NCI-H524 treated with DMSO at 0.1 percent for 48 hours (cell line): ENCODE measurements around the gene SF3B2.
A peak's percentile ranks its signal among the peaks of the same experiment; 100 is the strongest.
"Not testable (repeated sequence)": the region's sequence is repeated elsewhere in the genome, so short reads cannot be mapped to it uniquely, and the experiment has no call there.

Experiments
- DNase-seq: peaks from one replicate; lab custom pipeline; 2025; lab: John Stamatoyannopoulos, UW

The SF3B2 gene

GRCh38 chr11:66051766-66052663 is at the start of gene SF3B2:
Gene SF3B2 (plus strand): TSS chr11:66052364. CDS start chr11:66052385, 21 bp downstream.
- peak; percentile 79 for DNase-seq

- DNase-seq = no peak
These were observed 49.4 kb upstream of the SF3B2 start for GRCh38 chr11:66002648-66003225.

GRCh38 chr11:66003291-66003690 is 48.9 kb upstream of the SF3B2 start:
- DNase-seq = no peak

- DNase-seq = no peak
These were observed 48.0 kb upstream of the SF3B2 start for GRCh38 chr11:66004186-66004585.

- no peak for DNase-seq
These were observed 45.9 kb upstream of the SF3B2 start for GRCh38 chr11:66006134-66006890.

GRCh38 chr11:66006891-66007176 is 45.3 kb upstream of the SF3B2 start:
- no peak for DNase-seq

- DNase-seq = no peak
These were observed 44.9 kb upstream of the SF3B2 start for GRCh38 chr11:66007201-66007634.

- DNase-seq = no peak
These were observed 44.1 kb upstream of the SF3B2 start for GRCh38 chr11:66008095-66008467.

- DNase-seq = no peak
These were observed 43.6 kb upstream of the SF3B2 start for GRCh38 chr11:66008468-66009101.

- not testable (repeated sequence) for DNase-seq
These were observed 42.1 kb upstream of the SF3B2 start for GRCh38 chr11:66010036-66010435.

GRCh38 chr11:66011239-66011784 is 40.9 kb upstream of the SF3B2 start:
- no peak for DNase-seq

GRCh38 chr11:66011785-66012303 is 40.3 kb upstream of the SF3B2 start, which contains the start of gene CST6:
Gene CST6 (plus strand): TSS chr11:66012008. CDS start chr11:66012045, 37 bp downstream.
- no peak for DNase-seq

GRCh38 chr11:66012371-66012945 is 39.7 kb upstream of the SF3B2 start:
- DNase-seq = no peak

- DNase-seq = no peak
These were observed 39.0 kb upstream of the SF3B2 start for GRCh38 chr11:66012946-66013761.

GRCh38 chr11:66013762-66014100 is 38.4 kb upstream of the SF3B2 start:
- DNase-seq = no peak

GRCh38 chr11:66014804-66015453 is 37.2 kb upstream of the SF3B2 start:
- DNase-seq = no peak

- DNase-seq = no peak
These were observed 36.7 kb upstream of the SF3B2 start for GRCh38 chr11:66015454-66015881.

GRCh38 chr11:66015936-66016792 is 36.0 kb upstream of the SF3B2 start:
- DNase-seq = no peak

GRCh38 chr11:66016793-66017177 is 35.4 kb upstream of the SF3B2 start:
- DNase-seq = no peak
